Measurements from ENCODE around the gene TES. TPM values are rescaled to one million over a fixed set of nuclear protein-coding genes. Genes with fewer than 3 reads are reported as not detected.
A peak's percentile ranks its signal among the peaks of the same experiment; 100 is the strongest.

Gene TES
- total RNA-seq, 1 experiment from 2014 or later: 28.2 TPM

DNA sequence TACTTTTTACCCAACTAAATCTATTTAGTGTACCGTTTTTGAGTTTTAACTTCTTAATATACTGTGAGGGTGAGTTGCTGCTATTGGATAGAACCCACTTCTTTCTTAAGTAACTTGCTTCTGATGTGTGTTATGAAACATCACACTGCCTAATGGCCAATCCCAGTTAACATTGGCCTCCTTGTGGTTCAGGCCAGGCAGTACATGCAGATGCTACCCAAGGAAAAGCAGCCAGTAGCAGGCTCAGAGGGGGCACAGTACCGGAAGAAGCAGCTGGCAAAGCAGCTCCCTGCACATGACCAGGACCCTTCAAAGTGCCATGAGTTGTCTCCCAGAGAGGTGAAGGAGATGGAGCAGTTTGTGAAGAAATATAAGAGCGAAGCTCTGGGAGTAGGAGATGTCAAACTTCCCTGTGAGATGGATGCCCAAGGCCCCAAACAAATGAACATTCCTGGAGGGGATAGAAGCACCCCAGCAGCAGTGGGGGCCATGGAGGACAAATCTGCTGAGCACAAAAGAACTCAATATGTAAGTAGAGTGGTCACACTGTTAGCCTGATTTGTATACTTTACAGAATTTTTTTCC lies 39.7 kb downstream of the TES start:
- Histone ChIP-seq H3K56ac (ENCODE audit: insufficient read length, low read depth, low read length) (no peak overlapping the region), H2BK12ac (ENCODE audit: insufficient read length, low read depth, low read length) (no peak overlapping the region), H4K5ac (ENCODE audit: insufficient read length, low read depth, low read length) (no peak overlapping the region), H3K79me2 (ENCODE audit: insufficient read depth, low read length) (no peaks in the 10 kb centered on the region), H3K23ac (ENCODE audit: insufficient read length, low read depth, low read length) (no peak overlapping the region), H2BK20ac (ENCODE audit: low read depth, low read length, poor library complexity, severe bottlenecking) (no peak overlapping the region), H4K20me1 (ENCODE audit: control insufficient read depth, insufficient read depth, insufficient read length) (no peaks in the 10 kb centered on the region), H2AK5ac (ENCODE audit: insufficient read length, low read length) (no peak overlapping the region), H3K4me1 (ENCODE audit: insufficient read depth, low read length) (peaks cover 3% of the 10 kb centered on the region; the same call in 1 of the 2 replicates), H2BK5ac (ENCODE audit: insufficient read length, low read length) (no peak overlapping the region), H3K23me2 (ENCODE audit: insufficient read length, low read depth, low read length, poor library complexity, severe bottlenecking) (no peaks in the 10 kb centered on the region), H2BK15ac (ENCODE audit: low read depth, low read length) (no peak overlapping the region), H3K9me3 (ENCODE audit: control insufficient read depth, low read depth, low read length) (no peaks in the 10 kb centered on the region), H3K4ac (ENCODE audit: low read depth, low read length) (no peak overlapping the region), H3K4me2 (ENCODE audit: insufficient read depth, insufficient read length, low read length) (no peak overlapping the region), H4K91ac (ENCODE audit: insufficient read length, low read depth, low read length) (no peak overlapping the region), H3K18ac (ENCODE audit: insufficient read length, low read depth, low read length) (no peak overlapping the region), H2AFZ (ENCODE audit: low read length) (no peak overlapping the region), H3K79me1 (ENCODE audit: insufficient read depth, low read depth, low read length, poor library complexity, severe bottlenecking) (no peaks in the 10 kb centered on the region), H3T11ph (ENCODE audit: low read length) (no peak overlapping the region), H3K14ac (ENCODE audit: insufficient read depth, low read length) (no peak overlapping the region), H2BK120ac (ENCODE audit: low read depth, low read length, poor library complexity, severe bottlenecking) (no peak overlapping the region), H3K27ac (ENCODE audit: insufficient read length, low read depth, low read length) (no peak overlapping the region), H4K8ac (replicated peaks; ENCODE audit: insufficient read length, low read depth, low read length) (no peak overlapping the region), H3K27me3 (ENCODE audit: insufficient read depth, low read length) (no peaks in the 10 kb centered on the region), H3K9ac (ENCODE audit: extremely low read depth, insufficient read length, low read length) (no peak overlapping the region)
- peaks cover 14 to 18% of the 10 kb centered on the region in 2 experiments for H3K4me1 Mint-ChIP-seq
- peaks cover 14 to 31% (median 26%) of the 10 kb centered on the region in 3 experiments for H3K36me3 Mint-ChIP-seq (ENCODE audit: insufficient read depth in 1 of 3, low read depth in 3 of 3)
- no peaks in the 10 kb centered on the region for H3K27me3 Mint-ChIP-seq (ENCODE audit: low read depth)
- TF ChIP-seq, protein P1, sequence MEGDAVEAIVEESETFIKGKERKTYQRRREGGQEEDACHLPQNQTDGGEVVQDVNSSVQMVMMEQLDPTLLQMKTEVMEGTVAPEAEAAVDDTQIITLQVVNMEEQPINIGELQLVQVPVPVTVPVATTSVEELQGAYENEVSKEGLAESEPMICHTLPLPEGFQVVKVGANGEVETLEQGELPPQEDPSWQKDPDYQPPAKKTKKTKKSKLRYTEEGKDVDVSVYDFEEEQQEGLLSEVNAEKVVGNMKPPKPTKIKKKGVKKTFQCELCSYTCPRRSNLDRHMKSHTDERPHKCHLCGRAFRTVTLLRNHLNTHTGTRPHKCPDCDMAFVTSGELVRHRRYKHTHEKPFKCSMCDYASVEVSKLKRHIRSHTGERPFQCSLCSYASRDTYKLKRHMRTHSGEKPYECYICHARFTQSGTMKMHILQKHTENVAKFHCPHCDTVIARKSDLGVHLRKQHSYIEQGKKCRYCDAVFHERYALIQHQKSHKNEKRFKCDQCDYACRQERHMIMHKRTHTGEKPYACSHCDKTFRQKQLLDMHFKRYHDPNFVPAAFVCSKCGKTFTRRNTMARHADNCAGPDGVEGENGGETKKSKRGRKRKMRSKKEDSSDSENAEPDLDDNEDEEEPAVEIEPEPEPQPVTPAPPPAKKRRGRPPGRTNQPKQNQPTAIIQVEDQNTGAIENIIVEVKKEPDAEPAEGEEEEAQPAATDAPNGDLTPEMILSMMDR (conservative IDR thresholded peaks at IDR 0.05): peak; percentile 69
- H3K27ac Mint-ChIP-seq: no peak overlapping the region; a peak in 1 of 7 replicates
- peaks cover 6 to 12% of the 10 kb centered on the region in 2 experiments for H3K9me3 Mint-ChIP-seq
- no peak overlapping the region for H3K4me3 Mint-ChIP-seq
- peak; percentile 45 for DNase-seq
- no CpG with 5 or more reads among the region's 3 CpGs for WGBS (ENCODE audit: extremely low coverage, insufficient read length, low lambda C conversion rate)
